ENCODE results near the gene EGFLAM. TPM values are rescaled to one million over a fixed set of nuclear protein-coding genes. Genes with fewer than 3 reads are reported as not detected.

EGFLAM gene
- total RNA-seq, 1 experiment from 2014 or later = 0.33 TPM

DNA sequence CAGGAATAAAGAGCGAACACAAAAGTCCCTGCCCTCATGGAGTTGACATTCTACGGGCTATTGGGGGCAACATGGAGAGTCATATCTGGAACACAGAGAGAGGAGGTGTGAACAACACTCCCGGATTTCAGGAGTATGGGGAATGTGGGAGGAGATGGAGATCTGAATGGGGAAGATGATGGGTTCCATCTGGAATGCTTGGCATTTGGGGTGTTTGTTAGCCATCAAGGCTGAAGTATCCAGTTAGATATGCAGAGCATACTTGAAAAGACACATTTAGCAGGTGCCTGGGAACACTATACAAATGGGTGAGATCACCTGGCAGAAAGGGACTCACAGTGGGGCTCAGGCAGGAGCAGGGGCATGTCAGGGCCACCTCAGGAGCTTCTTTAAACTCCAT lies 61.1 kb downstream of the EGFLAM start:
- H3K4me1 Mint-ChIP-seq = no peaks in the 10 kb centered on the region
- H3K4me2 ChIP-seq (ENCODE audit: insufficient read depth, insufficient read length, low read length) = no peak overlapping the region
- no peak overlapping the region for H4K91ac ChIP-seq (ENCODE audit: insufficient read length, low read depth, low read length)
- H3K36me3 Mint-ChIP-seq (ENCODE audit: insufficient read depth in 1 of 3, low read depth in 3 of 3) = peaks cover 0 to 3% (median 3%) of the 10 kb centered on the region in 3 experiments; a peak in 3 of 7 replicates
- no peak overlapping the region for H3K23ac ChIP-seq (ENCODE audit: insufficient read length, low read depth, low read length)
- H2BK120ac ChIP-seq (ENCODE audit: low read depth, low read length, poor library complexity, severe bottlenecking) = no peak overlapping the region
- H3K9me3 ChIP-seq (ENCODE audit: control insufficient read depth, low read depth, low read length) = no peaks in the 10 kb centered on the region
- no peak overlapping the region for H4K5ac ChIP-seq (ENCODE audit: insufficient read length, low read depth, low read length)
- H3K23me2 ChIP-seq (ENCODE audit: insufficient read length, low read depth, low read length, poor library complexity, severe bottlenecking) = no peaks in the 10 kb centered on the region
- H3K56ac ChIP-seq (ENCODE audit: insufficient read length, low read depth, low read length) = no peak overlapping the region
- H3K27me3 Mint-ChIP-seq (ENCODE audit: low read depth) = no peaks in the 10 kb centered on the region
- no peak overlapping the region for H3K27ac Mint-ChIP-seq
- no peaks in the 10 kb centered on the region for H3K27me3 ChIP-seq (ENCODE audit: insufficient read depth, low read length)
- no peak overlapping the region for H3K18ac ChIP-seq (ENCODE audit: insufficient read length, low read depth, low read length)
- H2AK5ac ChIP-seq (ENCODE audit: insufficient read length, low read length) = no peak overlapping the region
- no peak overlapping the region for H2AFZ ChIP-seq (ENCODE audit: low read length)
- TF ChIP-seq CTCF (conservative IDR thresholded peaks at IDR 0.05) = no peak
- H3K4ac ChIP-seq (ENCODE audit: low read depth, low read length) = no peak overlapping the region
- H3K4me1 ChIP-seq (ENCODE audit: insufficient read depth, low read length) = no peaks in the 10 kb centered on the region
- H3K9me3 Mint-ChIP-seq = peaks cover 10 to 13% of the 10 kb centered on the region in 2 experiments; a peak in 4 of 5 replicates
- H4K20me1 ChIP-seq (ENCODE audit: control insufficient read depth, insufficient read depth, insufficient read length) = no peaks in the 10 kb centered on the region
- H4K8ac ChIP-seq (replicated peaks; ENCODE audit: insufficient read length, low read depth, low read length) = no peak overlapping the region
- WGBS (ENCODE audit: extremely low coverage, insufficient read length, low lambda C conversion rate) = no CpG with 5 or more reads among the region's 3 CpGs
- no peak overlapping the region for H2BK20ac ChIP-seq (ENCODE audit: low read depth, low read length, poor library complexity, severe bottlenecking)
- H3T11ph ChIP-seq (ENCODE audit: low read length) = no peak overlapping the region
- H3K27ac ChIP-seq (ENCODE audit: insufficient read length, low read depth, low read length) = no peak overlapping the region
- H3K14ac ChIP-seq (ENCODE audit: insufficient read depth, low read length) = no peak overlapping the region
- no peak overlapping the region for H2BK12ac ChIP-seq (ENCODE audit: insufficient read length, low read depth, low read length)
- H3K4me3 Mint-ChIP-seq = no peak overlapping the region
- DNase-seq = no peak
- no peaks in the 10 kb centered on the region for H3K79me1 ChIP-seq (ENCODE audit: insufficient read depth, low read depth, low read length, poor library complexity, severe bottlenecking)
- no peak overlapping the region for H2BK5ac ChIP-seq (ENCODE audit: insufficient read length, low read length)
- H3K9ac ChIP-seq (ENCODE audit: extremely low read depth, insufficient read length, low read length) = no peak overlapping the region
- no peak overlapping the region for H2BK15ac ChIP-seq (ENCODE audit: low read depth, low read length)
- H3K79me2 ChIP-seq (ENCODE audit: insufficient read depth, low read length) = no peaks in the 10 kb centered on the region
